RWPE2 (cell line): Measurements from ENCODE around the gene NDE1.
A peak's percentile ranks its signal among the peaks of the same experiment; 100 is the strongest.

Source experiments
- ATAC-seq: fragments of 200-7000 bp; cut with Tn5 transposase; 3 replicates; pipeline ENCODE4 v1.9.1; 2021; ENCODE audit warnings: low read depth
- DNase-seq: peaks from one replicate; pipeline ENCODE4 v3.0.0-alpha.2; 2020; ENCODE audit warnings: low spot score
- H3K27ac ChIP-seq: fragments of 450-650 bp; 2 replicates; pipeline ENCODE4 v1.5.1; 2017; ENCODE audit warnings: mild to moderate bottlenecking; ENCODE audit not compliant: poor library complexity, severe bottlenecking
- H3K27me3 ChIP-seq: fragments of 250-450 bp; sonication (Bioruptor Pico); 2 replicates; pipeline ENCODE4 v1.5.1; 2021; ENCODE audit warnings: mild to moderate bottlenecking, moderate library complexity; ENCODE audit not compliant: insufficient read depth, poor library complexity, severe bottlenecking
- H3K36me3 ChIP-seq: fragments of 250-450 bp; sonication (Bioruptor Pico); 2 replicates; pipeline ENCODE4 v1.5.1; 2020; ENCODE audit warnings: low read depth, mild to moderate bottlenecking, moderate library complexity
- H3K4me1 ChIP-seq: fragments of 250-450 bp; sonication (Bioruptor Pico); 2 replicates; pipeline ENCODE4 v1.5.1; 2021; ENCODE audit warnings: mild to moderate bottlenecking, moderate library complexity; ENCODE audit not compliant: insufficient read depth, poor library complexity, severe bottlenecking
- H3K4me3 ChIP-seq: fragments of 250-450 bp; sonication (Bioruptor Pico); 2 replicates; pipeline ENCODE4 v1.5.1; 2021; ENCODE audit warnings: mild to moderate bottlenecking, moderate library complexity; ENCODE audit not compliant: severe bottlenecking
- H3K9me3 ChIP-seq: fragments of 250-450 bp; sonication (Bioruptor Pico); 2 replicates; pipeline ENCODE4 v1.5.1; 2021; ENCODE audit warnings: mild to moderate bottlenecking, moderate library complexity; ENCODE audit not compliant: severe bottlenecking
- TF ChIP-seq, protein P1 (sequence below): fragments of 450-650 bp; IDR thresholded peaks from one replicate; pipeline ENCODE4 v1.5.1; 2017; ENCODE audit warnings: mild to moderate bottlenecking, moderate library complexity; ENCODE audit not compliant: poor library complexity, severe bottlenecking

Gene NDE1

DNA sequence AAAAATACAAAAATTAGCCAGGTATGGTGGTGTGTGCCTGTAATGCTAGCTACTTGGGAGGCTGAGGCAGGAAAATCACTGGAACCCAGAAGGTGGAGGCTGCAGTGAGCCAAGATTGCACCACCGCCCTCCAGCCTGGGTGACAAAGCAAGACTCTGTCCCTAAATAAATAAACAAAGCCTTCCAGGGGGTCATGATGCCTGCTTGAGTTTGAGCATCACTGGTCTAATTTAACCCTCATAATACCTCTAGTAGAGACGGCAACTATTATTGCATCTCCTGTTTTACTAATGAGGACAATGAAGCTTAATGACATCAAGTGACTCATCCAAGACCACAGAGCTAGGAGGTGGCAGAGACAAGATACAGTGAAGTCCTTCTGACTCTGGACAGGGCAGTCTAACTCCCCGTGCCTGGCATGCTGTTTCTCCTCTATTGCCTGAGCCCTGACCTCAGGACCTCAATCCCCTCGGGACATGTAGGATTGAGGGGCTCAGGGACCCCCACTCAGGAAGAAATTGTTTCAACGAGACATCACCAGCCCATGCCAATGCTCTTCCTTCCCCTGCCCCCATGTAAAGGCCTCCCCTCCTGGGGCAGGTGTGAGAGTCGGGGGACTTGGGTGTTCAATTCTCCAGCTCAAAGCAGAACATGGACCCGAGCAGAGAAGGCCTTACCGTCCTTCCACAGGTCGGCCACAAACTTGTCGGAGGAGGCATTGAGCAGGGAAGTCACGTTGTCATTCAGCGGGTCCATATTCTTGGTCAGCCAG, 102.9 kb downstream of the NDE1 start:
- TF ChIP-seq, protein P1, sequence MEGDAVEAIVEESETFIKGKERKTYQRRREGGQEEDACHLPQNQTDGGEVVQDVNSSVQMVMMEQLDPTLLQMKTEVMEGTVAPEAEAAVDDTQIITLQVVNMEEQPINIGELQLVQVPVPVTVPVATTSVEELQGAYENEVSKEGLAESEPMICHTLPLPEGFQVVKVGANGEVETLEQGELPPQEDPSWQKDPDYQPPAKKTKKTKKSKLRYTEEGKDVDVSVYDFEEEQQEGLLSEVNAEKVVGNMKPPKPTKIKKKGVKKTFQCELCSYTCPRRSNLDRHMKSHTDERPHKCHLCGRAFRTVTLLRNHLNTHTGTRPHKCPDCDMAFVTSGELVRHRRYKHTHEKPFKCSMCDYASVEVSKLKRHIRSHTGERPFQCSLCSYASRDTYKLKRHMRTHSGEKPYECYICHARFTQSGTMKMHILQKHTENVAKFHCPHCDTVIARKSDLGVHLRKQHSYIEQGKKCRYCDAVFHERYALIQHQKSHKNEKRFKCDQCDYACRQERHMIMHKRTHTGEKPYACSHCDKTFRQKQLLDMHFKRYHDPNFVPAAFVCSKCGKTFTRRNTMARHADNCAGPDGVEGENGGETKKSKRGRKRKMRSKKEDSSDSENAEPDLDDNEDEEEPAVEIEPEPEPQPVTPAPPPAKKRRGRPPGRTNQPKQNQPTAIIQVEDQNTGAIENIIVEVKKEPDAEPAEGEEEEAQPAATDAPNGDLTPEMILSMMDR, result no peak
- no peak overlapping the region for H3K27ac ChIP-seq
- DNase-seq (no peak), ATAC-seq (no peak)
- H3K27me3 ChIP-seq, result no peaks in the 10 kb centered on the region
- H3K9me3 ChIP-seq, result no peaks in the 10 kb centered on the region
- H3K36me3 ChIP-seq, result no peaks in the 10 kb centered on the region
- H3K4me1 ChIP-seq, result no peaks in the 10 kb centered on the region
- H3K4me3 ChIP-seq, result no peak overlapping the region

DNA sequence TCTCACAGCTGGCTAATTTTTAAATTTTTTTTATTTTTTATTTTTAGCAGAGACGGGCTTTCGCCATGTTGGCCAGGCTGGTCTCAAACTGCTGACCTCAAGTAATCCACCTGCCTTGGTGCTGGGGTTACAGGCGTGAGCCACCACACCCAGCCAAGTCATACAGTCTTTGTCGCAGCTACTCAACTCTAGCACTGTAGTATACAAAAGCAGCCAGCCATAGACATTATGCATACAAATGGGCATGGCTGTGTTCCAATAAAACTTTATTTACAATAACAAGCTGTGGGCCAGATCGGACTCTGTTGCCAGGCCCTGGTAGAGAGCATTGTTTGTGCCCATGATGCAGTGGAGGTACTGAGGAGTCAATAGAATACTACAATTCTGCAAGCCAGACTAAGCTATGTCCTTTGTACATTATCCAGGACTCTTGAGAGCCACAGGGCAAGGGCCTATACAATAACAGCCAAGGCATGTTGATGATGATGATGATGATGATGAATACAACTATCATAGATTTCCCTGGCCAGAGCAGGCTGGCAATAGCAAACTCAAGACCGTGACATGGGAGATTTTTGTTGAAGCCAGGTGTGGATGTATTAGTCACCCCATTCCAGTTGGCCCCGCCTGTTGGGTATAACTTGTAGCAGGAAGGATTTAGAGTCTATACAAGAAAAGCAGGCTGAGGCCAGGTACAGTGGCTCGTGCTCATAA, 104.9 kb downstream of the NDE1 start:
- Histone ChIP-seq H3K27ac (no peak overlapping the region), H3K9me3 (no peaks in the 10 kb centered on the region), H3K27me3 (no peaks in the 10 kb centered on the region), H3K4me1 (no peaks in the 10 kb centered on the region), H3K36me3 (no peaks in the 10 kb centered on the region), H3K4me3 (no peak overlapping the region)
- TF ChIP-seq, protein P1, result no peak
- ATAC-seq (peak; percentile 50; the same call in 1 of the 3 replicates), DNase-seq (no peak)

GRCh38 chr16:15757077-15757386, 107.0 kb downstream of the NDE1 start:
- Histone ChIP-seq H3K4me3 (no peak overlapping the region), H3K36me3 (no peaks in the 10 kb centered on the region)

GRCh38 chr16:15757630-15758251, 107.7 kb downstream of the NDE1 start:
- ATAC-seq (no peak), DNase-seq (no peak)
- TF ChIP-seq, protein P1, result no peak
- H3K4me3 ChIP-seq, result no peak overlapping the region
- no peak overlapping the region for H3K27ac ChIP-seq
- H3K9me3 ChIP-seq, result no peaks in the 10 kb centered on the region
- H3K36me3 ChIP-seq, result no peaks in the 10 kb centered on the region
- H3K4me1 ChIP-seq, result no peaks in the 10 kb centered on the region
- H3K27me3 ChIP-seq, result no peaks in the 10 kb centered on the region

More at GRCh38 chr16:15757077-15757386, 107.0 kb downstream of the NDE1 start:
- Histone ChIP-seq H3K4me1 (no peaks in the 10 kb centered on the region), H3K27me3 (no peaks in the 10 kb centered on the region), H3K9me3 (no peaks in the 10 kb centered on the region), H3K27ac (no peak overlapping the region)
- DNase-seq (no peak), ATAC-seq (no peak)
- TF ChIP-seq, protein P1, result no peak

GRCh38 chr16:15759070-15759469, 109.0 kb downstream of the NDE1 start:
- no peaks in the 10 kb centered on the region for H3K36me3 ChIP-seq
- no peak overlapping the region for H3K27ac ChIP-seq
- H3K27me3 ChIP-seq, result no peaks in the 10 kb centered on the region
- ATAC-seq, result no peak
- TF ChIP-seq, protein P1, result no peak
- no peaks in the 10 kb centered on the region for H3K9me3 ChIP-seq
- no peak overlapping the region for H3K4me3 ChIP-seq
- no peaks in the 10 kb centered on the region for H3K4me1 ChIP-seq
- DNase-seq, result no peak
